HL-60 (cell line): Measurements from ENCODE around the gene TSHZ3.

Experiments
- DNase-seq, 2 experiments: peaks; one replicate each; pipeline ENCODE4 v3.0.0-alpha.2; 2010 to 2020; ENCODE audit warnings: low read depth in 1 of 2, low spot score in 1 of 2
- H3K27ac ChIP-seq: fragments of 250-450 bp; sonication (Bioruptor Pico); replicated peaks from 2 replicates; pipeline ENCODE4 v1.5.1; 2020; ENCODE audit warnings: mild to moderate bottlenecking, moderate library complexity
- H3K27me3 ChIP-seq: fragments of 250-450 bp; sonication (Bioruptor Pico); 2 replicates; pipeline ENCODE4 v1.5.1; 2021; ENCODE audit warnings: mild to moderate bottlenecking, moderate library complexity; ENCODE audit not compliant: insufficient read depth, poor library complexity, severe bottlenecking
- H3K4me3 ChIP-seq: replicated peaks from 2 replicates; pipeline ENCODE4 v1.5.1; 2011; ENCODE audit warnings: mild to moderate bottlenecking, control low read depth, low read length; ENCODE audit not compliant: insufficient read depth
- GABPA ChIP-seq: IDR thresholded peaks from 2 replicates; pipeline ENCODE4 v1.6.1; 2012; ENCODE audit warnings: low read depth
- POLR2AphosphoS5 ChIP-seq: IDR thresholded peaks from 2 replicates; pipeline ENCODE4 v1.6.1; 2012; ENCODE audit warnings: low read depth
- SPI1 ChIP-seq: IDR thresholded peaks from 2 replicates; pipeline ENCODE4 v1.6.1; 2012; ENCODE audit warnings: low read depth, mild to moderate bottlenecking, borderline replicate concordance
- TF ChIP-seq, protein P1 (sequence below): IDR thresholded peaks from one replicate; pipeline ENCODE4 v1.5.1; 2011; ENCODE audit warnings: low read length, control low read depth, inconsistent platforms; ENCODE audit not compliant: insufficient read depth
- TF ChIP-seq, protein P2 (sequence below): IDR thresholded peaks from 2 replicates; pipeline ENCODE4 v1.6.1; 2012; ENCODE audit warnings: low read depth; ENCODE audit not compliant: insufficient replicate concordance

Gene TSHZ3

DNA sequence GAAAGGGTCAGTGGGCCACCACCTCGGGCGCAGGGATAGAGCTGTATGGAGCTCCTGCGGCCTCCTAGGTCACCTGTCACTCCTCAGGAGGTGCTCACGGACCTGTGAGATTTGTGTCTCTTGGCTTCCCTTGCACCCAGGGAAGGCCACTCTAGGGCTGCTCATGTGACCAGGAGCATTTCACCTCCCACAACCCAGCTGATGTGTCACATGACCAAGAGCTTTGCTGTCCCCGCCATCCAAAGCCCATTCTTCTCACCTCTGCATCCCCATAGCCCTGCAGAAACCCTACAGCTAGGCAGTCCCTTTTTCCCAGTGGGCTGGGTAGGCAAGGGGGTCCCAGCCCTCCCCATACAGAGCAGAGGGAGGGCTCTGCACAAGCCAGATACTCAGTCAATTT is 51.2 kb downstream of the TSHZ3 start:
- TF ChIP-seq, protein P1, sequence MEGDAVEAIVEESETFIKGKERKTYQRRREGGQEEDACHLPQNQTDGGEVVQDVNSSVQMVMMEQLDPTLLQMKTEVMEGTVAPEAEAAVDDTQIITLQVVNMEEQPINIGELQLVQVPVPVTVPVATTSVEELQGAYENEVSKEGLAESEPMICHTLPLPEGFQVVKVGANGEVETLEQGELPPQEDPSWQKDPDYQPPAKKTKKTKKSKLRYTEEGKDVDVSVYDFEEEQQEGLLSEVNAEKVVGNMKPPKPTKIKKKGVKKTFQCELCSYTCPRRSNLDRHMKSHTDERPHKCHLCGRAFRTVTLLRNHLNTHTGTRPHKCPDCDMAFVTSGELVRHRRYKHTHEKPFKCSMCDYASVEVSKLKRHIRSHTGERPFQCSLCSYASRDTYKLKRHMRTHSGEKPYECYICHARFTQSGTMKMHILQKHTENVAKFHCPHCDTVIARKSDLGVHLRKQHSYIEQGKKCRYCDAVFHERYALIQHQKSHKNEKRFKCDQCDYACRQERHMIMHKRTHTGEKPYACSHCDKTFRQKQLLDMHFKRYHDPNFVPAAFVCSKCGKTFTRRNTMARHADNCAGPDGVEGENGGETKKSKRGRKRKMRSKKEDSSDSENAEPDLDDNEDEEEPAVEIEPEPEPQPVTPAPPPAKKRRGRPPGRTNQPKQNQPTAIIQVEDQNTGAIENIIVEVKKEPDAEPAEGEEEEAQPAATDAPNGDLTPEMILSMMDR = no peak
- TF ChIP-seq POLR2AphosphoS5 (no peak), GABPA (no peak), SPI1 (no peak)
- TF ChIP-seq, protein P2, sequence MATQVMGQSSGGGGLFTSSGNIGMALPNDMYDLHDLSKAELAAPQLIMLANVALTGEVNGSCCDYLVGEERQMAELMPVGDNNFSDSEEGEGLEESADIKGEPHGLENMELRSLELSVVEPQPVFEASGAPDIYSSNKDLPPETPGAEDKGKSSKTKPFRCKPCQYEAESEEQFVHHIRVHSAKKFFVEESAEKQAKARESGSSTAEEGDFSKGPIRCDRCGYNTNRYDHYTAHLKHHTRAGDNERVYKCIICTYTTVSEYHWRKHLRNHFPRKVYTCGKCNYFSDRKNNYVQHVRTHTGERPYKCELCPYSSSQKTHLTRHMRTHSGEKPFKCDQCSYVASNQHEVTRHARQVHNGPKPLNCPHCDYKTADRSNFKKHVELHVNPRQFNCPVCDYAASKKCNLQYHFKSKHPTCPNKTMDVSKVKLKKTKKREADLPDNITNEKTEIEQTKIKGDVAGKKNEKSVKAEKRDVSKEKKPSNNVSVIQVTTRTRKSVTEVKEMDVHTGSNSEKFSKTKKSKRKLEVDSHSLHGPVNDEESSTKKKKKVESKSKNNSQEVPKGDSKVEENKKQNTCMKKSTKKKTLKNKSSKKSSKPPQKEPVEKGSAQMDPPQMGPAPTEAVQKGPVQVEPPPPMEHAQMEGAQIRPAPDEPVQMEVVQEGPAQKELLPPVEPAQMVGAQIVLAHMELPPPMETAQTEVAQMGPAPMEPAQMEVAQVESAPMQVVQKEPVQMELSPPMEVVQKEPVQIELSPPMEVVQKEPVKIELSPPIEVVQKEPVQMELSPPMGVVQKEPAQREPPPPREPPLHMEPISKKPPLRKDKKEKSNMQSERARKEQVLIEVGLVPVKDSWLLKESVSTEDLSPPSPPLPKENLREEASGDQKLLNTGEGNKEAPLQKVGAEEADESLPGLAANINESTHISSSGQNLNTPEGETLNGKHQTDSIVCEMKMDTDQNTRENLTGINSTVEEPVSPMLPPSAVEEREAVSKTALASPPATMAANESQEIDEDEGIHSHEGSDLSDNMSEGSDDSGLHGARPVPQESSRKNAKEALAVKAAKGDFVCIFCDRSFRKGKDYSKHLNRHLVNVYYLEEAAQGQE = no peak
- no peak overlapping the region for H3K4me3 ChIP-seq
- H3K27ac ChIP-seq = no peak overlapping the region
- DNase-seq = no peak
- no peaks in the 10 kb centered on the region for H3K27me3 ChIP-seq

DNA sequence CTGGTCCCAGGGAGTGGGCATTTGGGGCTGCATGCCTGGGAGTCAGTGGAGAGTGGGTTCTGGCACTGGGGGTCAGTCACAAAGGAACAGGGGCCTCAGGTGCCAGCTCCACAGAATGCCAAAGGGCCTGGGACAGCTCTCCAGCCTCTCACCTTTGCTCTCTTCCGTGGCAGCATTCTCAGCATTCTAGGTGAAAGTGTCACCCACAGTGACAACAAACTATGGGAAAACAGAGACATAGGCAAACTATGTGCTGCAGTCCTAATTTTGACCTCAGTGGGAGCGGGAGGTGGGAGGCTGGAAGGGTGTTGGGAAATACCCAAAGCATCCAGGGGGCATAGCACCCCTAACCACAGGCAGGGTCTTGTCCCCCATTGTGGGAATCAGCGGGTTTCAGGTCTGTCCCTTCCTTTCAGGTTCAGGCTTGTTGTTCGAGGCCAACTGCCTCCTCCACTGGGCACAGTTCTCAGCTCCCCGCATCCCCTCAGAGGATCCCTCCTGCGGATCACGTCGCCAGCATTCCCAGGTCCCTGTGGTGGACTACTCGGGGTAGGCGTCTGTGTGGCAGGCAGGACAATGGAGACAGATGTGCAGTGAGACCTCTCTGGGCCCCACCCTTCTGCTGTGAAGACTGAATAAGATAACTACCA is 52.4 kb downstream of the TSHZ3 start:
- no peak for DNase-seq
- TF ChIP-seq POLR2AphosphoS5 = no peak
- no peak for TF ChIP-seq GABPA
- no peak for TF ChIP-seq SPI1
- TF ChIP-seq, protein P1 = no peak
- TF ChIP-seq, protein P2 = no peak
- no peak overlapping the region for H3K4me3 ChIP-seq
- no peak overlapping the region for H3K27ac ChIP-seq
- H3K27me3 ChIP-seq = no peaks in the 10 kb centered on the region

DNA sequence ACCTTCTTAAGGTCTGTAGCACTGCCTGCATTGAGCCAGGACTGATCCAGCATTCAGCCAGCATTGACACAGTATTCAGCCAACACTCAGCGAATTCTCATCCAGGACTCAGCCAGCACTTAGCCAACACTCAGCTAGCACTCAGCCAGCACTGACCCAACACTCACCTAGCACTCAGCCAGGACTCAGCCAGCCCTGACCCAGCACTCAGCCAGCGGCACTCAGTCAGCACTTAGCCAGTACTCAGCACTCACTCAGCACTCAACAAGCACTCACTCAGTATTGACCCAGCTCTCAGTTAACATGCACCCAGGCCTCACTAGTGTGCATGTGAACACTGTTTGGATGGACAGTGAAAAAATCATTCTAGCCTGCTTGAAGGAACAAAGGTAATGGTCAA is 55.0 kb downstream of the TSHZ3 start:
- DNase-seq = no peak
- no peak overlapping the region for H3K4me3 ChIP-seq
- no peaks in the 10 kb centered on the region for H3K27me3 ChIP-seq
- H3K27ac ChIP-seq = no peak overlapping the region
- TF ChIP-seq SPI1 = no peak
- no peak for TF ChIP-seq POLR2AphosphoS5
- TF ChIP-seq, protein P2 = no peak
- TF ChIP-seq GABPA = no peak
- TF ChIP-seq, protein P1 = no peak
